DOHH2 (cell line): ENCODE results near the gene SNCAIP.

Source experiments
- H3F3A ChIP-seq: fragments of 200-600 bp; sonication (generic), shearing (Covaris generic); 2 replicates; pipeline ENCODE4 v1.6.0; 2016; ENCODE audit warnings: antibody characterized with exemption, mild to moderate bottlenecking; ENCODE audit not compliant: control insufficient read depth, insufficient read depth
- H3K27ac ChIP-seq: fragments of 200-600 bp; sonication (generic); 2 replicates; pipeline ENCODE4 v1.5.1; 2014; ENCODE audit warnings: low read depth, mild to moderate bottlenecking, low read length, moderate library complexity
- H3K27me3 ChIP-seq: fragments of 200-600 bp; sonication (generic); 2 replicates; pipeline ENCODE4 v1.6.1; 2014; ENCODE audit warnings: mild to moderate bottlenecking, low read length, mixed read lengths; ENCODE audit not compliant: control insufficient read depth
- H3K36me3 ChIP-seq: fragments of 200-600 bp; sonication (generic); 2 replicates; pipeline ENCODE4 v1.6.1; 2014; ENCODE audit warnings: mild to moderate bottlenecking, low read length, moderate library complexity, mixed read lengths; ENCODE audit not compliant: control insufficient read depth
- H3K4me1 ChIP-seq: fragments of 200-600 bp; sonication (generic); 2 replicates; pipeline ENCODE4 v1.6.1; 2014; ENCODE audit warnings: mild to moderate bottlenecking, low read length, mixed read lengths; ENCODE audit not compliant: control insufficient read depth
- H3K4me2 ChIP-seq: fragments of 200-600 bp; sonication (generic); 2 replicates; pipeline ENCODE4 v1.6.0; 2014; ENCODE audit warnings: mild to moderate bottlenecking, low read length, moderate library complexity
- H3K4me3 ChIP-seq: fragments of 200-600 bp; sonication (generic); 2 replicates; pipeline ENCODE4 v1.5.1; 2014; ENCODE audit warnings: mild to moderate bottlenecking, low read length, mixed read lengths
- H3K79me2 ChIP-seq: fragments of 200-600 bp; sonication (generic); 2 replicates; pipeline ENCODE4 v1.6.1; 2014; ENCODE audit warnings: mild to moderate bottlenecking, low read length, mixed read lengths; ENCODE audit not compliant: control insufficient read depth
- H3K9me2 ChIP-seq: fragments of 200-600 bp; sonication (generic); replicated peaks from 2 replicates; pipeline ENCODE4 v1.6.1; 2014; ENCODE audit warnings: mild to moderate bottlenecking, low read length, mixed read lengths; ENCODE audit not compliant: control insufficient read depth
- H3K9me3 ChIP-seq: fragments of 200-600 bp; sonication (generic); 2 replicates; pipeline ENCODE4 v1.6.1; 2014; ENCODE audit warnings: antibody characterized with exemption, low read length, mixed read lengths; ENCODE audit not compliant: control insufficient read depth, insufficient read depth
- H4K20me1 ChIP-seq: fragments of 200-600 bp; sonication (generic); 2 replicates; pipeline ENCODE4 v1.6.0; 2014; ENCODE audit warnings: low read depth, mild to moderate bottlenecking, antibody characterized with exemption, low read length, moderate library complexity; ENCODE audit not compliant: control insufficient read depth, insufficient read depth
- EZH2phosphoT487 ChIP-seq: fragments of 200-600 bp; sonication (generic); IDR thresholded peaks from 2 replicates; pipeline ENCODE4 v1.6.1; 2017; ENCODE audit warnings: borderline replicate concordance, mild to moderate bottlenecking, antibody characterized with exemption, low read length, moderate library complexity, mixed read lengths
- TF ChIP-seq, protein P1 (sequence below): fragments of 200-600 bp; sonication (generic); IDR thresholded peaks from one replicate; pipeline ENCODE4 v1.5.1; 2014; ENCODE audit warnings: antibody characterized with exemption, mild to moderate bottlenecking, low read depth, low read length; ENCODE audit not compliant: poor library complexity, severe bottlenecking

SNCAIP gene

GRCh38 chr5:122426301-122426700 is 114.3 kb downstream of the SNCAIP start:
- no peaks in the 10 kb centered on the region for H4K20me1 ChIP-seq
- no peak overlapping the region for H3K4me3 ChIP-seq
- no peaks in the 10 kb centered on the region for H3K4me1 ChIP-seq
- no peaks in the 10 kb centered on the region for H3F3A ChIP-seq
- no peaks in the 10 kb centered on the region for H3K27me3 ChIP-seq
- no peak overlapping the region for H3K27ac ChIP-seq
- no peaks in the 10 kb centered on the region for H3K79me2 ChIP-seq
- H3K4me2 ChIP-seq, result no peak overlapping the region
- no peaks in the 10 kb centered on the region for H3K36me3 ChIP-seq
- TF ChIP-seq, protein P1, sequence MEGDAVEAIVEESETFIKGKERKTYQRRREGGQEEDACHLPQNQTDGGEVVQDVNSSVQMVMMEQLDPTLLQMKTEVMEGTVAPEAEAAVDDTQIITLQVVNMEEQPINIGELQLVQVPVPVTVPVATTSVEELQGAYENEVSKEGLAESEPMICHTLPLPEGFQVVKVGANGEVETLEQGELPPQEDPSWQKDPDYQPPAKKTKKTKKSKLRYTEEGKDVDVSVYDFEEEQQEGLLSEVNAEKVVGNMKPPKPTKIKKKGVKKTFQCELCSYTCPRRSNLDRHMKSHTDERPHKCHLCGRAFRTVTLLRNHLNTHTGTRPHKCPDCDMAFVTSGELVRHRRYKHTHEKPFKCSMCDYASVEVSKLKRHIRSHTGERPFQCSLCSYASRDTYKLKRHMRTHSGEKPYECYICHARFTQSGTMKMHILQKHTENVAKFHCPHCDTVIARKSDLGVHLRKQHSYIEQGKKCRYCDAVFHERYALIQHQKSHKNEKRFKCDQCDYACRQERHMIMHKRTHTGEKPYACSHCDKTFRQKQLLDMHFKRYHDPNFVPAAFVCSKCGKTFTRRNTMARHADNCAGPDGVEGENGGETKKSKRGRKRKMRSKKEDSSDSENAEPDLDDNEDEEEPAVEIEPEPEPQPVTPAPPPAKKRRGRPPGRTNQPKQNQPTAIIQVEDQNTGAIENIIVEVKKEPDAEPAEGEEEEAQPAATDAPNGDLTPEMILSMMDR, result no peak
- no peak for TF ChIP-seq EZH2phosphoT487
- H3K9me3 ChIP-seq, result no peaks in the 10 kb centered on the region; the same call in 1 of the 2 replicates
- H3K9me2 ChIP-seq, result no peaks in the 10 kb centered on the region

DNA sequence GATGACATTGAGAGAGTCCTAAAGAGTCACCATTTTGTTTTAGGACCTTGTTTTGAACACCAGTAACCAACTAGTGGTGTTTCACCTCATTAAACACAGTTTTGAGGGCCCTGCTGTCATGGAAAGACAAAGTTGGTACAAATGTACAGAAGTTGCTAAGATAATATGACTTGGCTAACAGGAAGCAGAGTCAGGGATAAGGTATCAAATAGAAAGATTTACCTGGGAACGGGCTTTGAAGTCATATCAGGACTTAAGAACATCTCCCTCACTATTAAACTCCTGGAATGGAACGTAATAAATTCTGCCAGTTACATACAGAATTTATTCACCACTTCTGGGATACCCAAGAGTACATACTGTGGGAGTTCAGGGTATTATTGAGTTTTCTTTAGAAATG is 115.6 kb downstream of the SNCAIP start:
- Histone ChIP-seq H3K27ac (no peak overlapping the region), H3K4me3 (no peak overlapping the region), H3K79me2 (no peaks in the 10 kb centered on the region), H4K20me1 (no peaks in the 10 kb centered on the region), H3K4me2 (no peak overlapping the region), H3K36me3 (no peaks in the 10 kb centered on the region), H3F3A (no peaks in the 10 kb centered on the region), H3K9me3 (no peaks in the 10 kb centered on the region; the same call in 1 of the 2 replicates), H3K9me2 (no peaks in the 10 kb centered on the region), H3K4me1 (no peaks in the 10 kb centered on the region), H3K27me3 (no peaks in the 10 kb centered on the region)
- no peak for TF ChIP-seq EZH2phosphoT487
- TF ChIP-seq, protein P1, result no peak

- Histone ChIP-seq H4K20me1 (no peaks in the 10 kb centered on the region), H3K4me1 (no peaks in the 10 kb centered on the region), H3K27ac (no peak overlapping the region), H3F3A (no peaks in the 10 kb centered on the region), H3K79me2 (no peaks in the 10 kb centered on the region), H3K36me3 (no peaks in the 10 kb centered on the region), H3K9me3 (no peaks in the 10 kb centered on the region; the same call in 1 of the 2 replicates), H3K9me2 (no peaks in the 10 kb centered on the region), H3K4me3 (no peak overlapping the region), H3K27me3 (no peaks in the 10 kb centered on the region), H3K4me2 (no peak overlapping the region)
- TF ChIP-seq, protein P1, result no peak
- no peak for TF ChIP-seq EZH2phosphoT487
These were observed 117.7 kb downstream of the SNCAIP start for GRCh38 chr5:122429545-122430318.
